HG03025 (cell line): ENCODE results near the gene ABHD13.

ENCODE experiments used
- ATAC-seq: cut with Tn5 transposase; IDR thresholded peaks from one replicate; pipeline ENCODE4 v1.9.1; 2021; ENCODE audit warnings: mild to moderate bottlenecking, moderate library complexity; ENCODE audit not compliant: unreplicated experiment, low FRiP score

ABHD13 gene

GRCh38 chr13:108281901-108282300, 63.7 kb downstream of the ABHD13 start:
- ATAC-seq: no peak

- no peak for ATAC-seq
Measured at GRCh38 chr13:108283110-108283509, 64.9 kb downstream of the ABHD13 start.
